ENCODE results near the gene LRRC25. TPM values are rescaled to one million over a fixed set of nuclear protein-coding genes. Genes with fewer than 3 reads are reported as not detected.
A peak's percentile ranks its signal among the peaks of the same experiment; 100 is the strongest.

The LRRC25 gene
- total and polyA plus RNA-seq, 9 donors: 1.4 to 9.2 (median 2.4) TPM

GRCh38 chr19:18379803-18380747, 17.3 kb downstream of the LRRC25 start:
- intact Hi-C loops (cut with DNase I): no loop called here
- peak in 1 of 3 donors; percentile 10 for TF ChIP-seq CTCF (IDR thresholded peaks at IDR 0.05)
- no peak for TF ChIP-seq EP300 (IDR thresholded peaks at IDR 0.05)
- Histone ChIP-seq H3K27ac (peak overlapping the region; percentile 38 to 56), H3K4me3 (no peak overlapping the region), H3K4me1 (ENCODE audit: insufficient read depth) (no peaks in the 10 kb centered on the region), H3K27me3 (no peaks in the 10 kb centered on the region), H3K36me3 (no peaks in the 10 kb centered on the region), H3K9me3 (no peaks in the 10 kb centered on the region)
- DNase-seq: peak; percentile 75 to 93 (median 91)
- 43 to 56% (median 55%) methylated on average over 22 of the region's 22 CpGs for WGBS, 3 donors

GRCh38 chr19:18377026-18377425, 20.4 kb downstream of the LRRC25 start:
- Histone ChIP-seq H3K36me3 (no peaks in the 10 kb centered on the region), H3K4me1 (ENCODE audit: insufficient read depth) (peaks cover 9% of the 10 kb centered on the region), H3K27me3 (no peaks in the 10 kb centered on the region), H3K9me3 (no peaks in the 10 kb centered on the region), H3K4me3 (no peak overlapping the region), H3K27ac (no peak overlapping the region)
- WGBS, 3 donors: 68 to 69% (median 69%) methylated on average over 6 of the region's 6 CpGs
- TF ChIP-seq POLR2A (IDR thresholded peaks at IDR 0.05) (no peak), EP300 (IDR thresholded peaks at IDR 0.05) (no peak), CTCF (IDR thresholded peaks at IDR 0.05) (no peak)
- DNase-seq: no peak
- intact Hi-C loops (cut with DNase I): no loop called here

DNA sequence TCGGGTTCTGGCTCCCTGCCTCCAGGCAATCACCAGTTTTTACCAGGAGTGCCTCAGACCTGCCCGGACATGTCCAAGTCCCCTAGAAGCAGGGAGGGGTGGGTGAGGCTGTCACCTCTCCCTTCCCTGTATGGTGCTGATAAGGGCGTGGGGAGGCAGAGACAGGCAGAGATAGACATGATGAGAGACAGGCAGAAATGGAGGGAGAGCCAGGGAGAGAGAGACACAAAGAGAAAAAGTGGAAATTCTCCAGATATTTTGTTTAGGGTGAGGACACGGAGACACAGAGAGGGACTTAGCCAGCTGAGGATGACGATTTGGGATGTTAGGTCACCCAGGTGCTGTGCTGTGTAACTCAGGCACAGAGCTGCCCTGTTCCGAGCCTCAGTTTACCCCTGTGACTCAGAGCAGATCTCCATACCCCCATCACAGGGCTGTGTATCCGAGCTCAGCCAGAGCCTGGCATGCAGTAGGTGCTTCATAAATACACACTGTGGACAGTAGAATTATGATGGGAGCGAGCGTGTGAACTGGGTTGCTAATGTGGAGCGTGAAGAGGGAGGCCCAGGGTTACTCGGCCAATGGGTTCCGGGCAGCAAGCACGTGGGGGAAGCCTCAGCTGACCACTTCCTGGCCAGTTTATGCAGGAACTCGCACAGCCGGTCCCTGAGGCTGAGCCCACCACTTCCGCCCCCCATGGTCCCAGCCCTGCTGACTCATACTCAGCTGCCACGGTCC, 23.4 kb downstream of the LRRC25 start:
- 16 to 20% (median 19%) methylated on average over 17 of the region's 17 CpGs for WGBS, 3 donors
- Histone ChIP-seq H3K4me1 (ENCODE audit: insufficient read depth) (peaks cover 9% of the 10 kb centered on the region), H3K27me3 (no peaks in the 10 kb centered on the region), H3K27ac (peak overlapping the region; percentile 77 to 79), H3K4me3 (no peak overlapping the region), H3K36me3 (no peaks in the 10 kb centered on the region), H3K9me3 (no peaks in the 10 kb centered on the region)
- TF ChIP-seq POLR2A (IDR thresholded peaks at IDR 0.05): peak; percentile 7
- TF ChIP-seq CTCF (IDR thresholded peaks at IDR 0.05): no peak
- peak; percentile 67 for TF ChIP-seq EP300 (IDR thresholded peaks at IDR 0.05)
- intact Hi-C loops (cut with DNase I): no loop called here
- peak; percentile 93 to 98 (median 93) for DNase-seq

DNA sequence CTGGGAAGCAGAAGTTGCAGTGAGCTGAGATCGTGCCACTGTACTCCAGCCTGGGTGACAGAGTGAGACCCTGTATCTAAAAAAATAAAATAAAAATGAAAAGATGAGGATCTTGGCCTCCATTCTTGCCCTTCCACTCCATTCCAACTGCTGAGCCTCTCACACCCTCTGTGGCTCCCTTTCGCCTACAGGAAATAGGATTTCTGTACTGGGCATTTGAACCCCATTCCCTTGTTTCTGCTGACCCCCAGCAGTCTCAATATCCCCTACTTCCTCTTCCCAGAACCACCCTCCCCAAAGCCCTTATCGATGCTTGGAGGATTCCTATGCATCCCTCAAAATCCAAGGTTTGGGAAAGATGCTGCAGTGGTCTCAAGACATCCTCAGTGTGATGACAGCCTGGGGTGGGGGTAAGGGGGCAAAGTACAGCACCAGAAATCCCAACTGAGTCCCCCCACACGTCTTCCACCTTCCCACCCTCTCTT, 24.0 kb downstream of the LRRC25 start:
- no peak for TF ChIP-seq POLR2A (IDR thresholded peaks at IDR 0.05)
- no peak for TF ChIP-seq EP300 (IDR thresholded peaks at IDR 0.05)
- no peak for TF ChIP-seq CTCF (IDR thresholded peaks at IDR 0.05)
- Histone ChIP-seq H3K36me3 (no peaks in the 10 kb centered on the region), H3K4me1 (ENCODE audit: insufficient read depth) (peaks cover 9% of the 10 kb centered on the region), H3K27me3 (no peaks in the 10 kb centered on the region), H3K4me3 (no peak overlapping the region), H3K27ac (peak overlapping the region; percentile 9 to 77), H3K9me3 (no peaks in the 10 kb centered on the region)
- intact Hi-C loops (cut with DNase I): no loop called here
- DNase-seq: no peak
- 62 to 72% (median 68%) methylated on average over 4 of the region's 4 CpGs for WGBS, 3 donors
